Choroid plexus epithelial cell (primary cell): ENCODE results near the gene CBARP.

Experiments used
- DNase-seq: peaks from one replicate; pipeline ENCODE4 v3.0.0-alpha.2; 2010; ENCODE audit warnings: low read depth
- H3K4me3 ChIP-seq: 2 replicates; pipeline ENCODE4 v1.5.1; 2011; ENCODE audit warnings: low read depth, mild to moderate bottlenecking, control low read depth, low read length, moderate library complexity
- CTCF ChIP-seq: conservative IDR thresholded peaks from 2 replicates; pipeline ENCODE4 v1.5.1; 2011; ENCODE audit warnings: low read depth, mild to moderate bottlenecking, control low read depth, inconsistent platforms, low read length, moderate library complexity

The CBARP gene

DNA sequence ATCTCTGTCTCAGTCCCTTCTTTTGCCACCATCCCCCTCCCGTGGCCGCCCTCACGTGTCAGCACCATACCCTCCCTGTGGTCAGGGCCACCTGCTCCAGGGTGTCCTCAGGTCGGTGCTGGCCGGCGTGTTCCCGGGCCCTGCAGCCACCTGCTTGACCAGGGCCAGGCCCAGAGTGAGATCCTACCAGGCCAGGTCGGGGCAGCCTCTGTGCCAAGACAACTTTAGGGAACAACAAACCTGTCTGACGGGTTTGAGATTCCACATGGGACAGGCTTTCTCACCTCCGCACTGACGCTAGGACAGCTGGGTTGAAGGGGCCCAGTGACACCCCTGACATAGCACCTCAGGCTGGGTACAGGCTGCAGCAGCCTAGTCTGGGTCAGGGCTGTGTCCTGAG is 56.2 kb downstream of the CBARP start:
- H3K4me3 ChIP-seq = no peak overlapping the region
- no peak for DNase-seq
- no peak for TF ChIP-seq CTCF
